Forelimb muscle (tissue), 1 donor: ENCODE data around the gene TRIM43B. TPM values are rescaled to one million over a fixed set of nuclear protein-coding genes. Genes with fewer than 3 reads are reported as not detected.
"Not testable (repeated sequence)": the region's sequence is repeated elsewhere in the genome, so short reads cannot be mapped to it uniquely, and the experiment has no call there.

Experiments
- DNase-seq: peaks from one replicate; pipeline ENCODE4 v3.0.0-alpha.2; 2013; ENCODE audit warnings: low read depth
- polyA plus RNA-seq: library from polyadenylated mRNA; unstranded; fragments of 120-200 nt; gene quantifications from one replicate; pipeline ENCODE4 v1.2.1, GENCODE V29; 2013; ENCODE audit not compliant: insufficient read length

Gene TRIM43B
- polyA plus RNA-seq, 1 donor: not detected

DNA sequence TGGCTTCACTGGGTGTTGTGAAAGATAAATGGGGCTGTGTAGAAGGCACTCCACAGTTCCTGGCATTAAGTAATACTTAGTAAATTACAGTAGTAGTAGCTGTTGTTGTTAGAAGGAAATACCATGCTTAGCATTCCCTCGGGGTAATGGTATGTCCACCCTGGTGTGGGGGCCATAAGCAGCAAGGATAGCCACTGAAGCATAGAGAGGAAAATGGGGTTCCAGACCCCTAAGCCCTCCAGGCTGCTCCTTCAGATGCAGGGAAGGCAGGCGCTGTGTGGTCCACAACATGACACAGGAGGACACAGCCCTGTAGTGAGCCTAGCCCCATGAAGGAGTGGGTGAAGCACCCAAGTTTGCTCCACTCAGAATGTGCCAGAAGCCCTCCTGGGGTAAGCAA, 50.6 kb downstream of the TRIM43B start:
- not testable (repeated sequence) for DNase-seq

DNA sequence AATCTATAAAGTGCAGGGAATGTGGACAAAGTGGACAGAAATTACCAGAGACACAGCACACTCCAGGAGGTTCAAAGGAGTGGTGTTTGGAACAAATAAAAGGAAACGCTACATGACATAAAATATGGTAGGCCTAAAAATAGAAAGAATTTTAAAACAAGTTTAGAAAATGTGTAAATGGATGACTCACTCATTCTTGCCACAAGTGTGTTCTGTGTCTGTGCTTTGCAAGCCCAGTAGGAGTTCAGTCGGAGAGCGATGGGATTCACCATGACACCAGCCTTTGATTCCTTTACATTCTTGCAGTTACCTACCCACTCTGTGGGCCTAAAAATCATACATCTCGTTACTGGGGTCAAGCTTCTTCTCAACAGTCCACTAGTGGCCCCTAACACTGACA, 51.2 kb downstream of the TRIM43B start:
- DNase-seq: not testable (repeated sequence)

DNA sequence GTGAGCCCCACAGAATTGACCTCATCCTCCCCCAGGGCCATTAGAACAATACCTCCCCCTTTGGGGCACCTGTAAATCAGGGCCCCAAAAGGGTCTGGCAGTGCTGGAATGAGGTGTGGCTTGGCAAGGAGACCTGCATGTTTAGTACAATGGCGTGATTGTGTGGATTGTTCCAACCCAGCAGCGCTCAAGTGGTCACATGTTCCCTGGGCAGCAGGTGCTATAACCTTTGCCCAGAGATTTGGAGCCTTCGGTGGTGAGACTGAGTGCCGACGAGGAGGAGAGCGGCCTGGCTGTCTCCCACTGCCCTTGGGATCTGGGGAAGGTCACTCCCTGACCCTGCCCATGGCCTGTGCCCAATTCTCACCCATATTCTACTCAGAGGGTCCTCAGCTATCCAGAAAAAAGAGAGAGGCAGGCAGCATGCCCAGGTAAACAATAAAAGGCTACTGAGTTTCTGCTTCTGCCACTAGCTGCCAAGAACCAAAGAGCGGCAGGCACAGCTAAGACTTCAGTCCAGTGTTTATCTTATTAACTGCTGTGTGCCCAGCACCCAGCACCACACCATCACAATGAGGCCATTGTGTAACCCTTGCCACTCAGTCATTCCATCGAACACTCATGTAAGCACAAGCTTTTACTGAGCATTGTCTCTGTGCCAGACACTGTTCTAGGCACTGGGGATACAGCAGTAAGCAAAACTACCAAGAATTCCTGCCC, 54.6 kb downstream of the TRIM43B start:
- DNase-seq: not testable (repeated sequence)

DNA sequence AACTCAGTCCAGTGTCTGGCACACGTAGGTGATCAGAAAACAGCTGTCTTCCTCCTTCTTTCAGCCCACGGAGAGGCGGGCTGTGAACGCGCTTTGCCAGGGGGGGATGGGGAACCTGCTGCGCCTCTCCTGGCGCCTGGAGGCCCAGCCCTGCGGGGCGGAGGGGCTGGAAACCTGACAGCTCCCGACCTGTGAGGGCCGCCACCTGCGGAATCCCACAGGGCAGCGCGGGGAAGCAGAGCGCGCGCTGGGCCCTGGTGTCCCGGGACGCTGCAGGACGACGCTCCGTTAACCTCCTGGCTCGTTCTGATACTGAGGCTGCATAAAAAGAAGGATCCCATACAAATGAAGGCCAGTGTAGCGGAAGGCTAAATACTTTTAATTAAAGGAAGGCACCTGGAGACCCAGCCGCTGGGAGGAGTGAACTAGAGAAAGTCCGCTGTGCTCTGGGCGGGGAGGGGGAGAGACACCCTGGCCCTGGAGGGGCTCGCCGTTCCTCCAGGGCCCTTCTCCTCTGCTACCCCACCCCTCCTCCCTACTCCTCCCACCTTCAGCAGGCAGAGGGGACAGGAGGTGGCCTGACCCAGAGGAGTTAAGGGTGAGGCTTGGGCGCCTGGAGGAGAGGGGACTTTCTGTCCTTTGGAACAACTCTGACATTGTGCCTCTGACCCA, 57.2 kb downstream of the TRIM43B start:
- not testable (repeated sequence) for DNase-seq

Other genes starting within 250 kb of the TRIM43B start
- gene PROM2, start 210.3 kb downstream of the TRIM43B start, polyA plus RNA-seq: 1.5 TPM
- 7.9 TPM for gene KCNIP3, start 187.4 kb downstream of the TRIM43B start, polyA plus RNA-seq
- 20.3 TPM for gene FAHD2A, start 82.0 kb downstream of the TRIM43B start, polyA plus RNA-seq
- gene TRIM43, start 107.2 kb upstream of the TRIM43B start, polyA plus RNA-seq: not detected